HepG2 (cell line): ENCODE measurements around the gene GLT1D1. TPM values are rescaled to one million over a fixed set of nuclear protein-coding genes. Genes with fewer than 3 reads are reported as not detected.

Experiments
- BRCA1 ChIP-seq: sonication (generic); formaldehyde crosslinking; IDR thresholded peaks from 2 replicates; pipeline ENCODE4 v1.4.0; 2020; ENCODE audit warnings: missing genetic modification reagents
- CERS6 ChIP-seq: sonication (generic); formaldehyde crosslinking; IDR thresholded peaks from 2 replicates; pipeline ENCODE4 v1.5.0; 2020; ENCODE audit warnings: missing genetic modification reagents
- HDAC6 ChIP-seq: fragments of 200-600 bp; sonication (generic); IDR thresholded peaks from 2 replicates; pipeline ENCODE4 v1.7.0; 2017; ENCODE audit warnings: mild to moderate bottlenecking, antibody characterized with exemption, low read length, low read depth
- MTF1 ChIP-seq: sonication (generic); formaldehyde crosslinking; IDR thresholded peaks from 2 replicates; pipeline ENCODE4 v1.5.0; 2020; ENCODE audit warnings: missing genetic modification reagents
- NFKB2 ChIP-seq: sonication (generic); formaldehyde crosslinking; IDR thresholded peaks from 2 replicates; pipeline ENCODE4 v1.4.0; 2020; ENCODE audit warnings: missing genetic modification reagents, borderline replicate concordance
- NPAS2 ChIP-seq: sonication (generic); formaldehyde crosslinking; IDR thresholded peaks from 2 replicates; pipeline ENCODE4 v1.8.0; 2022; ENCODE audit warnings: mild to moderate bottlenecking, missing genetic modification reagents, borderline replicate concordance
- SKI ChIP-seq: fragments of 450-650 bp; IDR thresholded peaks from one replicate; pipeline ENCODE4 v1.6.1; 2018; ENCODE audit warnings: mild to moderate bottlenecking; ENCODE audit not compliant: partially characterized antibody
- SOX5 ChIP-seq: IDR thresholded peaks from 2 replicates; pipeline ENCODE4 v1.6.1; 2016; ENCODE audit warnings: borderline replicate concordance
- SRF ChIP-seq: IDR thresholded peaks from 2 replicates; pipeline ENCODE4 v1.6.1; 2011; ENCODE audit warnings: mild to moderate bottlenecking, low read depth, low read length, moderate library complexity
- SYNCRIP ChIP-seq: fragments of 200-400 bp; formaldehyde crosslinking; IDR thresholded peaks from 2 replicates; pipeline ENCODE4 v1.6.1; 2018; ENCODE audit warnings: mild to moderate bottlenecking, low read depth, low read length; ENCODE audit not compliant: insufficient read depth
- THAP7 ChIP-seq: sonication (generic); formaldehyde crosslinking; IDR thresholded peaks from 2 replicates; pipeline ENCODE4 v1.8.1; 2023; ENCODE audit warnings: mild to moderate bottlenecking, missing genetic modification reagents
- TRAFD1 ChIP-seq: sonication (generic); formaldehyde crosslinking; IDR thresholded peaks from 2 replicates; pipeline ENCODE4 v1.5.1; 2020; ENCODE audit warnings: missing genetic modification reagents, mild to moderate bottlenecking, borderline replicate concordance
- ZMYM2 ChIP-seq: sonication (generic); formaldehyde crosslinking; IDR thresholded peaks from 2 replicates; pipeline ENCODE4 v1.8.0; 2022; ENCODE audit warnings: mild to moderate bottlenecking, missing genetic modification reagents
- ZNF160 ChIP-seq: sonication (generic); formaldehyde crosslinking; IDR thresholded peaks from 2 replicates; pipeline ENCODE4 v1.8.0; 2022; ENCODE audit warnings: mild to moderate bottlenecking, inconsistent platforms, missing genetic modification reagents
- ZNF33B ChIP-seq: sonication (generic); formaldehyde crosslinking; IDR thresholded peaks from 2 replicates; pipeline ENCODE4 v1.5.1; 2020; ENCODE audit warnings: mild to moderate bottlenecking, missing genetic modification reagents
- ZNF34 ChIP-seq: sonication (generic); formaldehyde crosslinking; IDR thresholded peaks from 2 replicates; pipeline ENCODE4 v1.4.0; 2020; ENCODE audit warnings: mild to moderate bottlenecking, missing genetic modification reagents, borderline replicate concordance
- ZNF44 ChIP-seq: sonication (generic); formaldehyde crosslinking; IDR thresholded peaks from 2 replicates; pipeline ENCODE4 v1.5.1; 2020; ENCODE audit warnings: mild to moderate bottlenecking, missing genetic modification reagents
- ZNF451 ChIP-seq: sonication (generic); formaldehyde crosslinking; IDR thresholded peaks from 2 replicates; pipeline ENCODE4 v1.5.0; 2020; ENCODE audit warnings: mild to moderate bottlenecking, missing genetic modification reagents
- ZNF564 ChIP-seq: sonication (generic); formaldehyde crosslinking; IDR thresholded peaks from 2 replicates; pipeline ENCODE4 v1.8.1; 2023; ENCODE audit warnings: mild to moderate bottlenecking, missing genetic modification reagents
- ZNF569 ChIP-seq: sonication (generic); formaldehyde crosslinking; IDR thresholded peaks from 2 replicates; pipeline ENCODE4 v1.5.0; 2020; ENCODE audit warnings: mild to moderate bottlenecking, missing genetic modification reagents, moderate library complexity, borderline replicate concordance
- ZNF577 ChIP-seq: sonication (generic); formaldehyde crosslinking; IDR thresholded peaks from 2 replicates; pipeline ENCODE4 v1.4.0; 2020; ENCODE audit warnings: mild to moderate bottlenecking, low read depth, missing genetic modification reagents, borderline replicate concordance
- ZNF788 ChIP-seq: sonication (generic); formaldehyde crosslinking; IDR thresholded peaks from 2 replicates; pipeline ENCODE4 v1.5.0; 2020; ENCODE audit warnings: mild to moderate bottlenecking, missing genetic modification reagents, borderline replicate concordance
- ZSCAN22 ChIP-seq: sonication (generic); formaldehyde crosslinking; IDR thresholded peaks from 2 replicates; pipeline ENCODE4 v1.4.0; 2020; ENCODE audit warnings: mild to moderate bottlenecking, missing genetic modification reagents
- polyA plus RNA-seq, 8 experiments: library from polyadenylated mRNA; depleted of rRNA in 3 of 8; stranded (reverse) in 7 of 8; unstranded in 1 of 8; fragments of >200 nt; fragmentation: Illumina TruSeq in 4 of 8; extraction: Trizol in 4 of 8; gene quantifications; 2 replicates each; pipeline versions ENCODE4 v1.2.1 to v1.2.3, GENCODE V29; 2011 to 2016; ENCODE audit warnings: low read depth in 4 of 8, missing spikeins in 1 of 8, mixed read lengths in 1 of 8; ENCODE audit not compliant: insufficient read depth in 1 of 8
- total RNA-seq, 5 experiments: library from RNA; depleted of rRNA; stranded (reverse); fragments of >200 nt; fragmentation: Illumina TruSeq; extraction: Trizol; gene quantifications; 2 replicates each; pipeline ENCODE4 v1.2.3, GENCODE V29; 2016; ENCODE audit warnings: low read depth in 1 of 5
- TF ChIP-seq, protein P1 (sequence below): sonication (generic); formaldehyde crosslinking; IDR thresholded peaks from 2 replicates; pipeline ENCODE4 v1.8.0; 2022; ENCODE audit warnings: mild to moderate bottlenecking, missing genetic modification reagents, borderline replicate concordance

The GLT1D1 gene
- total and polyA plus RNA-seq, 2 of the 13 experiments (the other 11 are each of a cell fraction or from before 2014, with no cell fraction given), result 0.09 to 0.17 TPM

- TF ChIP-seq ZNF33B (CRISPR knock-in tag) (no peak), ZNF34 (no peak), ZNF788 (CRISPR knock-in tag) (peak; percentile 44; the same call in 1 of the 2 replicates), ZSCAN22 (no peak), ZNF44 (CRISPR knock-in tag) (no peak), NPAS2 (CRISPR knock-in tag) (no peak), SKI (no peak), ZMYM2 (CRISPR knock-in tag) (peak; percentile 64; the same call in 1 of the 2 replicates), MTF1 (CRISPR knock-in tag) (no peak), TRAFD1 (CRISPR knock-in tag) (no peak), ZNF451 (CRISPR knock-in tag) (no peak), NFKB2 (CRISPR knock-in tag) (peak; percentile 77; the same call in 1 of the 2 replicates), SOX5 (CRISPR knock-in tag) (peak; percentile 32; the same call in 1 of the 2 replicates), BRCA1 (CRISPR knock-in tag) (no peak), SYNCRIP (no peak), ZNF577 (CRISPR knock-in tag) (no peak), ZNF569 (no peak), ZNF160 (peak; percentile 71), SRF (0 out of 2 replicates have a peak, but pooled peaks have one; percentile 16), CERS6 (no peak), HDAC6 (no peak), THAP7 (CRISPR knock-in tag) (peak; percentile 75; the same call in 1 of the 2 replicates), ZNF564 (CRISPR knock-in tag) (peak; percentile 68; the same call in 1 of the 2 replicates)
- TF ChIP-seq, protein P1, sequence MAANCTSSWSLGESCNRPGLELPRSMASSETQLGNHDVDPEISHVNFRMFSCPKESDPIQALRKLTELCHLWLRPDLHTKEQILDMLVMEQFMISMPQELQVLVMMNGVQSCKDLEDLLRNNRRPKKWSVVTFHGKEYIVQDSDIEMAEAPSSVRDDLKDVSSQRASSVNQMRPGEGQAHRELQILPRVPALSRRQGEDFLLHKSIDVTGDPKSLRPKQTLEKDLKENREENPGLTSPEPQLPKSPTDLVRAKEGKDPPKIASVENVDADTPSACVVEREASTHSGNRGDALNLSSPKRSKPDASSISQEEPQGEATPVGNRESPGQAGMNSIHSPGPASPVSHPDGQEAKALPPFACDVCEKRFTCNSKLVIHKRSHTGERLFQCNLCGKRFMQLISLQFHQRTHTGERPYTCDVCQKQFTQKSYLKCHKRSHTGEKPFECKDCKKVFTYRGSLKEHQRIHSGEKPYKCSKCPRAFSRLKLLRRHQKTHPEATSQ (CRISPR knock-in tag), result peak; percentile 64; the same call in 1 of the 2 replicates
Measured at GRCh38 chr12:128823916-128824839, 29.1 kb upstream of the GLT1D1 start, which contains the start of gene SLC15A4 (continued).
